Astrocyte of the cerebellum (primary cell): Measurements from ENCODE around the gene ARHGAP42.

Experiments used
- DNase-seq: peaks from one replicate; pipeline ENCODE4 v3.0.0-alpha.2; 2011; ENCODE audit warnings: low read depth
- H3K4me3 ChIP-seq: 2 replicates; pipeline ENCODE4 v1.5.1; 2011; ENCODE audit warnings: mild to moderate bottlenecking, low read depth, low read length, moderate library complexity
- in situ Hi-C: cut with HindIII; loops from 2 replicates; pipeline ENCODE4 v1.10.0; 2017; ENCODE audit warnings: low sequenced_read_pairs
- TF ChIP-seq, protein P1 (sequence below): IDR thresholded peaks from 2 replicates; pipeline ENCODE4 v1.5.1; 2012; ENCODE audit warnings: low read length, low read depth, moderate library complexity, mild to moderate bottlenecking; ENCODE audit errors: missing control alignments

The ARHGAP42 gene

GRCh38 chr11:100984668-100985067 lies 297.6 kb downstream of the ARHGAP42 start:
- no peak overlapping the region for H3K4me3 ChIP-seq
- TF ChIP-seq, protein P1, sequence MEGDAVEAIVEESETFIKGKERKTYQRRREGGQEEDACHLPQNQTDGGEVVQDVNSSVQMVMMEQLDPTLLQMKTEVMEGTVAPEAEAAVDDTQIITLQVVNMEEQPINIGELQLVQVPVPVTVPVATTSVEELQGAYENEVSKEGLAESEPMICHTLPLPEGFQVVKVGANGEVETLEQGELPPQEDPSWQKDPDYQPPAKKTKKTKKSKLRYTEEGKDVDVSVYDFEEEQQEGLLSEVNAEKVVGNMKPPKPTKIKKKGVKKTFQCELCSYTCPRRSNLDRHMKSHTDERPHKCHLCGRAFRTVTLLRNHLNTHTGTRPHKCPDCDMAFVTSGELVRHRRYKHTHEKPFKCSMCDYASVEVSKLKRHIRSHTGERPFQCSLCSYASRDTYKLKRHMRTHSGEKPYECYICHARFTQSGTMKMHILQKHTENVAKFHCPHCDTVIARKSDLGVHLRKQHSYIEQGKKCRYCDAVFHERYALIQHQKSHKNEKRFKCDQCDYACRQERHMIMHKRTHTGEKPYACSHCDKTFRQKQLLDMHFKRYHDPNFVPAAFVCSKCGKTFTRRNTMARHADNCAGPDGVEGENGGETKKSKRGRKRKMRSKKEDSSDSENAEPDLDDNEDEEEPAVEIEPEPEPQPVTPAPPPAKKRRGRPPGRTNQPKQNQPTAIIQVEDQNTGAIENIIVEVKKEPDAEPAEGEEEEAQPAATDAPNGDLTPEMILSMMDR = no peak
- no peak for DNase-seq
- in situ Hi-C loops = no loop called here

- H3K4me3 ChIP-seq = no peak overlapping the region
- TF ChIP-seq, protein P1 = no peak
- no peak for DNase-seq
- in situ Hi-C loops = no loop called here
Measured at GRCh38 chr11:100990931-100991330, 303.8 kb downstream of the ARHGAP42 start.

DNA sequence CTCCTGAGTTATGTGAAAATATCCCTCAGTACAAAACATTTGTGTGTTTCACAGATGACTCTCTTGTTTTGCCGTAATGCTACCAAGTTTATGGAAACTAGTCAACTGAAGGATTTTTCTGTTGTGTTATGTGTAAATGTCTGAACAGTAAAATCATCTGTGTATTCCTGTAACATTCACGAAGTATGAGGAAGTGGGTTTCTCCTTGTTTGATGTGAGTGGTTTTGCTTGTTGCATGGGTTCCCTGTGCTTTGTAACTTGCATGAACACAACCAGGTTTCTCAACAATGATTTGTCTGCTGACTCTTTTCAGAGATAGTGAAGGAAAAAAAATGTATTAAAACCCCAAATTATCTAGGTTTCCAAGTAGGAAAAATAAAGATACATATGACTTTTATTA lies 304.5 kb downstream of the ARHGAP42 start:
- H3K4me3 ChIP-seq = no peak overlapping the region
- TF ChIP-seq, protein P1 = no peak
- no peak for DNase-seq
- in situ Hi-C loops = no loop called here

DNA sequence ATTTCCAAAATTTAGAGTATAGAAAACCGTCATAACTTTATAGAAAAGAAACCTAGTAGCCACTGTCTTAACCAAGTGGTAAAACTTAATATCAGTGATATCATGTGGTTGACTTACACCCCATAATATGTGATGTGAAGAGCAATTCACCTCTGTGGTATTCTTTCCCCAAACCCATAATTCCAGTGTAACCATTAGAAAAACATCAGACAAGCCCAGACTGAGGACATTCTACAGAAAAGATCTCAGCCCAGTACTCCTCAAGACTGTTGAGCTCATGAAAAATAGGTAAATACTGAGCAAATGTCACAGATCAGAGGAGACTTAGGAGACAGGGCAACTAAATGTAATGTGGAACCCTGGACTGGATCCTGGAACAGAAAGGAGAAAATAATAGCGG lies 307.9 kb downstream of the ARHGAP42 start:
- no peak for DNase-seq
- TF ChIP-seq, protein P1 = no peak
- H3K4me3 ChIP-seq = no peak overlapping the region
- in situ Hi-C loops = no loop called here

DNA sequence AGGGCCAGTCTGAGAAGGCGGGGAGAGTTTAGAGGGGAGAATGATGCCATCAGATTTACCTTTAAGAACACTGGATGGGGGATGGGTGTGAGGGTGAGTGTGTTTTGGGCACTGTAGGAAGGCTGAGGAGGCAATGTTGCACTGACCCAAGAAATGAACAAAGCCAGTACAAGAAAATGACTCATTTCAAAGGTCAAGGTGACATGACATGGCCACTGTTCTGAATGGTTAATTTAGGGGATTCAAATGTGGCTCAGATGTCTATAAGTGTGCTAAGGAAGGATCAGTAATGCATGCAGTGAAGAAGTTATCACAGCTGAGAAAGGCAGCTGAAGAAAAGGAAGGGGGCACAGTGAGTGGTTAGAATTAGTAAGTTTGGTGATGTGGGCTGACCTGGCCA lies 312.7 kb downstream of the ARHGAP42 start:
- no peak overlapping the region for H3K4me3 ChIP-seq
- DNase-seq = no peak
- in situ Hi-C loops = no loop called here
- TF ChIP-seq, protein P1 = no peak

GRCh38 chr11:101003468-101003867 lies 316.4 kb downstream of the ARHGAP42 start:
- H3K4me3 ChIP-seq = no peak overlapping the region
- TF ChIP-seq, protein P1 = no peak
- in situ Hi-C loops = no loop called here
- DNase-seq = no peak
